WTC11 (cell line): ENCODE measurements around the gene FAM9C. TPM values are rescaled to one million over a fixed set of nuclear protein-coding genes. Genes with fewer than 3 reads are reported as not detected.

ENCODE experiments used
- ATAC-seq: fragments of 200-7000 bp; cut with Tn5 transposase; 2 replicates; pipeline ENCODE4 v1.10.0; 2021; ENCODE audit warnings: mild to moderate bottlenecking, moderate library complexity
- CTCF ChIA-PET: fragments of 300-600 bp; sonication (Branson Sonifier 250); formaldehyde crosslinking; loops from one replicate; lab custom pipeline; 2021; ENCODE audit warnings: antibody characterized with exemption; lab: Charles Lee
- POLR2A ChIA-PET: fragments of 350-600 bp; sonication (Branson Sonifier 250); formaldehyde crosslinking; loops from one replicate; lab custom pipeline; 2021; ENCODE audit warnings: antibody characterized with exemption; lab: Charles Lee
- DNase-seq: peaks from one replicate; pipeline ENCODE4 v3.0.0; 2021; ENCODE audit warnings: low spot score
- H3K27ac Mint-ChIP-seq: 2 replicates; pipeline ENCODE4 v1.8.0; 2021; ENCODE audit warnings: mixed read lengths
- H3K27me3 Mint-ChIP-seq: 2 replicates; pipeline ENCODE4 v1.8.0; 2021; ENCODE audit warnings: low read depth, mild to moderate bottlenecking, moderate library complexity, mixed read lengths
- H3K36me3 Mint-ChIP-seq: 2 replicates; pipeline ENCODE4 v1.8.0; 2021; ENCODE audit warnings: mixed read lengths
- H3K4me1 Mint-ChIP-seq: 2 replicates; pipeline ENCODE4 v1.8.0; 2022; ENCODE audit warnings: mixed read lengths
- H3K4me3 Mint-ChIP-seq: 2 replicates; pipeline ENCODE4 v1.8.0; 2021; ENCODE audit warnings: mild to moderate bottlenecking, moderate library complexity, mixed read lengths
- H3K9me3 Mint-ChIP-seq: 2 replicates; pipeline ENCODE4 v1.8.0; 2021; ENCODE audit warnings: mixed read lengths
- ATF2 ChIP-seq: sonication (generic); formaldehyde crosslinking; IDR thresholded peaks from 2 replicates; pipeline ENCODE4 v1.8.1; 2022; ENCODE audit warnings: low read depth, missing genetic modification reagents, borderline replicate concordance
- CDX4 ChIP-seq: fragments of 250-450 bp; sonication (Bioruptor Pico); IDR thresholded peaks from 2 replicates; pipeline ENCODE4 v1.9.0; 2021; ENCODE audit warnings: moderate library complexity, mild to moderate bottlenecking, inconsistent platforms, borderline replicate concordance
- CTCF ChIP-seq: fragments of 200-600 bp; IDR thresholded peaks from 2 replicates; pipeline ENCODE4 v1.8.0; 2022; ENCODE audit warnings: antibody characterized with exemption
- ELF4 ChIP-seq: sonication (generic); formaldehyde crosslinking; IDR thresholded peaks from 2 replicates; pipeline ENCODE4 v1.8.1; 2022; ENCODE audit warnings: low read depth, mild to moderate bottlenecking, moderate library complexity, missing genetic modification reagents
- FOXP4 ChIP-seq: sonication (generic); formaldehyde crosslinking; IDR thresholded peaks from 2 replicates; pipeline ENCODE4 v1.8.0; 2022; ENCODE audit warnings: mild to moderate bottlenecking, missing genetic modification reagents
- GRHL2 ChIP-seq: fragments of 250-450 bp; sonication (Bioruptor Pico); IDR thresholded peaks from 2 replicates; pipeline ENCODE4 v1.8.0; 2022; ENCODE audit warnings: mild to moderate bottlenecking, moderate library complexity; ENCODE audit not compliant: insufficient replicate concordance, severe bottlenecking
- JAZF1 ChIP-seq: fragments of 250-450 bp; sonication (Bioruptor Pico); IDR thresholded peaks from 2 replicates; pipeline ENCODE4 v1.9.0; 2021; ENCODE audit warnings: moderate library complexity, mild to moderate bottlenecking, inconsistent platforms
- MLX ChIP-seq: sonication (generic); formaldehyde crosslinking; IDR thresholded peaks from 2 replicates; pipeline ENCODE4 v1.8.1; 2023; ENCODE audit warnings: mild to moderate bottlenecking, missing genetic modification reagents, moderate library complexity
- NR1H2 ChIP-seq: sonication (generic); formaldehyde crosslinking; IDR thresholded peaks from 2 replicates; pipeline ENCODE4 v1.9.0; 2021; ENCODE audit warnings: mild to moderate bottlenecking, moderate library complexity, missing genetic modification reagents
- NR2C2 ChIP-seq: sonication (generic); formaldehyde crosslinking; IDR thresholded peaks from 2 replicates; pipeline ENCODE4 v1.8.0; 2022; ENCODE audit warnings: mild to moderate bottlenecking, missing genetic modification reagents
- NR3C1 ChIP-seq: sonication (generic); formaldehyde crosslinking; conservative IDR thresholded peaks from 2 replicates; pipeline ENCODE4 v1.8.1; 2023; ENCODE audit warnings: low read depth, mild to moderate bottlenecking, missing genetic modification reagents
- PRDM15 ChIP-seq: sonication (generic); formaldehyde crosslinking; IDR thresholded peaks from 2 replicates; pipeline ENCODE4 v1.8.0; 2022; ENCODE audit warnings: missing genetic modification reagents
- PREB ChIP-seq: sonication (generic); formaldehyde crosslinking; IDR thresholded peaks from 2 replicates; pipeline ENCODE4 v1.8.1; 2022; ENCODE audit warnings: mild to moderate bottlenecking, missing genetic modification reagents, moderate library complexity, borderline replicate concordance
- ZNF138 ChIP-seq: sonication (generic); formaldehyde crosslinking; conservative IDR thresholded peaks from 2 replicates; pipeline ENCODE4 v1.8.1; 2022; ENCODE audit warnings: mild to moderate bottlenecking, moderate library complexity, missing genetic modification reagents
- ZNF396 ChIP-seq: fragments of 250-450 bp; sonication (Bioruptor Pico); IDR thresholded peaks from 2 replicates; pipeline ENCODE4 v1.8.0; 2021; ENCODE audit warnings: mild to moderate bottlenecking, moderate library complexity, borderline replicate concordance
- ZNF423 ChIP-seq: fragments of 250-450 bp; sonication (Bioruptor Pico); IDR thresholded peaks from 2 replicates; pipeline ENCODE4 v2.1.2; 2022; ENCODE audit warnings: mild to moderate bottlenecking, moderate library complexity
- ZSCAN18 ChIP-seq: fragments of 250-450 bp; sonication (Bioruptor Pico); IDR thresholded peaks from 2 replicates; pipeline ENCODE4 v2.1.2; 2022; ENCODE audit warnings: mild to moderate bottlenecking, moderate library complexity
- total RNA-seq: library from RNA; stranded (reverse); gene quantifications from 3 replicates; pipeline ENCODE4 v1.2.3, GENCODE V29; 2021

Gene FAM9C
- total RNA-seq, 1 experiment from 2014 or later, result 0.28 TPM

- ChIA-PET POLR2A (no interaction called here), CTCF (no interaction called here)
- ATAC-seq (no peak), DNase-seq (no peak)
- Mint-ChIP-seq H3K9me3 (peaks cover 7% of the 10 kb centered on the region; the same call in 1 of the 2 replicates), H3K4me3 (no peak overlapping the region), H3K36me3 (no peaks in the 10 kb centered on the region), H3K27ac (no peak overlapping the region), H3K4me1 (no peaks in the 10 kb centered on the region; the same call in 1 of the 2 replicates), H3K27me3 (no peaks in the 10 kb centered on the region)
- TF ChIP-seq ZNF138, result no peak
- no peak for TF ChIP-seq ZNF423
- TF ChIP-seq ZSCAN18, result no peak
- TF ChIP-seq GRHL2 (CRISPR knock-in tag), result no peak
- no peak for TF ChIP-seq ZNF396 (CRISPR knock-in tag)
- TF ChIP-seq NR2C2 (CRISPR knock-in tag), result no peak
- no peak for TF ChIP-seq NR1H2
- no peak for TF ChIP-seq MLX (CRISPR knock-in tag)
- TF ChIP-seq FOXP4 (CRISPR knock-in tag), result no peak
- TF ChIP-seq ELF4 (CRISPR knock-in tag), result no peak
- no peak for TF ChIP-seq JAZF1 (CRISPR knock-in tag)
- no peak for TF ChIP-seq CTCF
These were observed 46.1 kb upstream of the FAM9C start for GRCh38 chrX:13090339-13091110.

GRCh38 chrX:13090027-13090338 is 45.6 kb upstream of the FAM9C start:
- H3K27ac Mint-ChIP-seq, result no peak overlapping the region
- ATAC-seq (no peak), DNase-seq (no peak)
- no peaks in the 10 kb centered on the region for H3K36me3 Mint-ChIP-seq
- peaks cover 7% of the 10 kb centered on the region; the same call in 1 of the 2 replicates for H3K9me3 Mint-ChIP-seq
- no peaks in the 10 kb centered on the region; the same call in none of the 2 replicates for H3K4me1 Mint-ChIP-seq
- no peaks in the 10 kb centered on the region for H3K27me3 Mint-ChIP-seq
- no peak overlapping the region for H3K4me3 Mint-ChIP-seq
- CTCF ChIA-PET, result no interaction called here
- POLR2A ChIA-PET, result no interaction called here
- TF ChIP-seq ATF2, result no peak
- no peak for TF ChIP-seq PREB (CRISPR knock-in tag)
- TF ChIP-seq NR3C1 (CRISPR knock-in tag), result no peak
- no peak for TF ChIP-seq CDX4 (CRISPR knock-in tag)
- TF ChIP-seq ZNF396 (CRISPR knock-in tag), result no peak
- TF ChIP-seq PRDM15, result no peak
